SIG-M5 treated with dmso at 0.1 percent for 504 hours (cell line): ENCODE measurements around the gene HIP1.
"Not testable (repeated sequence)": the region's sequence is repeated elsewhere in the genome, so short reads cannot be mapped to it uniquely, and the experiment has no call there.

Source experiments
- DNase-seq: peaks from one replicate; lab custom pipeline; 2025; ENCODE audit not compliant: unreplicated experiment; lab: John Stamatoyannopoulos, UW

Gene HIP1

GRCh38 chr7:75739796-75740672 lies 1.3 kb upstream of the HIP1 start:
- no peak for DNase-seq

- peak; percentile 94 for DNase-seq
Measured at GRCh38 chr7:75738975-75739795, 444 bp upstream of the HIP1 start.

GRCh38 chr7:75737856-75738603 lies 711 bp downstream of the HIP1 start:
- no peak for DNase-seq

- no peak for DNase-seq
Measured at GRCh38 chr7:75735581-75736350, 3.0 kb downstream of the HIP1 start.

GRCh38 chr7:75734586-75735458 lies 3.9 kb downstream of the HIP1 start:
- no peak for DNase-seq

GRCh38 chr7:75732764-75733630 lies 5.7 kb downstream of the HIP1 start:
- no peak for DNase-seq

GRCh38 chr7:75732016-75732521 lies 6.7 kb downstream of the HIP1 start:
- DNase-seq: no peak

- no peak for DNase-seq
Measured at GRCh38 chr7:75729851-75730274, 8.9 kb downstream of the HIP1 start.

- no peak for DNase-seq
Measured at GRCh38 chr7:75727881-75728593, 10.7 kb downstream of the HIP1 start.

- DNase-seq: not testable (repeated sequence)
Measured at GRCh38 chr7:75727351-75727750, 11.4 kb downstream of the HIP1 start.

GRCh38 chr7:75725306-75725705 lies 13.4 kb downstream of the HIP1 start:
- DNase-seq: peak; percentile 72

GRCh38 chr7:75723444-75723843 lies 15.3 kb downstream of the HIP1 start:
- no peak for DNase-seq

GRCh38 chr7:75722373-75722772 lies 16.4 kb downstream of the HIP1 start:
- no peak for DNase-seq

GRCh38 chr7:75721922-75722321 lies 16.8 kb downstream of the HIP1 start:
- DNase-seq: not testable (repeated sequence)

GRCh38 chr7:75721426-75721825 lies 17.3 kb downstream of the HIP1 start:
- DNase-seq: no peak

- DNase-seq: no peak
Measured at GRCh38 chr7:75719626-75720025, 19.1 kb downstream of the HIP1 start.

GRCh38 chr7:75718390-75719031 lies 20.2 kb downstream of the HIP1 start:
- DNase-seq: no peak
